ENCODE results near the gene CDKN1A. TPM values are rescaled to one million over a fixed set of nuclear protein-coding genes. Genes with fewer than 3 reads are reported as not detected.

The CDKN1A gene
- total RNA-seq, 1 donor from 2014 or later, result 201 TPM

DNA sequence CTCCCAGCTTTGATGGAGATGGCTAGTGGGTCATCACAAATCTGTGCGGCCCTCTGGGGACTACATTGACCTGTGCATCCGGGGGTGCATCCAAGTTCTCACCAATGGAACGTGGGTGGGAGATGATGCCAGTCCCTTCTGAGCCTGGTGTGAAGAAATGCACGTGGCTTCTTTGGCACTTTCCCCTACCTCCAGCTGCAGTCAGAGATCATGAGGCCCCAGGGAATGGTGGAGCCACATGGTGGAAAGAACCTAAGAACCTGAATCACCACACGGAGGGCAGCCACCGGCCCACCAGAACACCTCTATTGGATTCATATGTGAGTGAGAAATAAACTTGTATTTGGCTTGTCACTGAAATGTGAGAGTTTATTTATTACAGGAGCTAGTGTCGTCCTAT, 9.9 kb upstream of the CDKN1A start:
- TF ChIP-seq, protein P1, sequence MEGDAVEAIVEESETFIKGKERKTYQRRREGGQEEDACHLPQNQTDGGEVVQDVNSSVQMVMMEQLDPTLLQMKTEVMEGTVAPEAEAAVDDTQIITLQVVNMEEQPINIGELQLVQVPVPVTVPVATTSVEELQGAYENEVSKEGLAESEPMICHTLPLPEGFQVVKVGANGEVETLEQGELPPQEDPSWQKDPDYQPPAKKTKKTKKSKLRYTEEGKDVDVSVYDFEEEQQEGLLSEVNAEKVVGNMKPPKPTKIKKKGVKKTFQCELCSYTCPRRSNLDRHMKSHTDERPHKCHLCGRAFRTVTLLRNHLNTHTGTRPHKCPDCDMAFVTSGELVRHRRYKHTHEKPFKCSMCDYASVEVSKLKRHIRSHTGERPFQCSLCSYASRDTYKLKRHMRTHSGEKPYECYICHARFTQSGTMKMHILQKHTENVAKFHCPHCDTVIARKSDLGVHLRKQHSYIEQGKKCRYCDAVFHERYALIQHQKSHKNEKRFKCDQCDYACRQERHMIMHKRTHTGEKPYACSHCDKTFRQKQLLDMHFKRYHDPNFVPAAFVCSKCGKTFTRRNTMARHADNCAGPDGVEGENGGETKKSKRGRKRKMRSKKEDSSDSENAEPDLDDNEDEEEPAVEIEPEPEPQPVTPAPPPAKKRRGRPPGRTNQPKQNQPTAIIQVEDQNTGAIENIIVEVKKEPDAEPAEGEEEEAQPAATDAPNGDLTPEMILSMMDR (IDR thresholded peaks at IDR 0.05), result no peak
- Mint-ChIP-seq H3K9me3 (ENCODE audit: unreplicated experiment) (no peaks in the 10 kb centered on the region), H3K36me3 (ENCODE audit: unreplicated experiment) (no peaks in the 10 kb centered on the region), H3K27ac (ENCODE audit: unreplicated experiment) (no peak overlapping the region), H3K4me3 (ENCODE audit: unreplicated experiment) (no peak overlapping the region), H3K27me3 (ENCODE audit: unreplicated experiment) (no peaks in the 10 kb centered on the region), H3K4me1 (ENCODE audit: unreplicated experiment) (peaks cover 20% of the 10 kb centered on the region)
- DNase-seq (ENCODE audit: extremely low spot score, unreplicated experiment), result no peak

DNA sequence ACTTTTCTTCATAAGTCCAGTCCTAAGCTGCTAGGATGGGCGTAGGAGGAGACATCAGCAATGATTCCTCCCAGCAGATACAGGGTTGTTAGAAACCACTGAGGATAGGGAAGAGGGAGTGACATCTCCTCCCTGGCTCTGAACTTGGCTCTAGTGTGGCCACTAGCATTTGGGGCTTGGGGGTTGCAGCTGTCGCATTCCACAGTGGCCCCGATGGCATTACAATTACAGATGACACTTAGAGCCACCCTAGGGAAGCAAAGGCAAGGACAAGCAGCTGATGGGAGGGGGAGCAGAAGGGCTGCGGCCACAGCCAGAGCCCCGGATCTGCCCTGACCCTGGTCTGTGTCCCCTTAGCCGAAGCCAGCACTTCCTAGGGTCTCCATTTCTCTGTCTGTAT, 9.5 kb upstream of the CDKN1A start:
- Mint-ChIP-seq H3K4me1 (ENCODE audit: unreplicated experiment) (peaks cover 24% of the 10 kb centered on the region), H3K27ac (ENCODE audit: unreplicated experiment) (no peak overlapping the region), H3K36me3 (ENCODE audit: unreplicated experiment) (no peaks in the 10 kb centered on the region), H3K4me3 (ENCODE audit: unreplicated experiment) (no peak overlapping the region), H3K9me3 (ENCODE audit: unreplicated experiment) (no peaks in the 10 kb centered on the region), H3K27me3 (ENCODE audit: unreplicated experiment) (no peaks in the 10 kb centered on the region)
- no peak for DNase-seq (ENCODE audit: extremely low spot score, unreplicated experiment)
- TF ChIP-seq, protein P1 (IDR thresholded peaks at IDR 0.05), result no peak

DNA sequence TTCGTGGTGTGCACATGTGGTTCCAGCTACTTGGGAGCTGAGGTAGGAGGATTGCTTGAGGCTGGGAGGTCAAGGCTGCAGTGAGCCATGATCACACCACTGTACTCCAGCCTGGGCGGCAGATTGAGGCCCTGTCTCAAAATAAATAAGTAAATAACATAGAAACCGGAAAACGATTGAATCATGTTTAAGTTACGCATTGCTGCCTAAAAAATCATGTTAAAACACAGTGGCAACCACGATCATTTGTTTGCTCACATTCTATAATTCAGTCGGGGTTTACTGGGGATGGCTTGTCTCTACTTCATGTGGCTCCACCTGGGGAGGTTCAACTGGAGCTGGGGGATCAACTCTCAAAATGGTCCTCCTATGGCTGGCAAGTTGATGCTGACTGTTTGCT, 8.2 kb upstream of the CDKN1A start:
- Mint-ChIP-seq H3K4me3 (ENCODE audit: unreplicated experiment) (no peak overlapping the region), H3K27me3 (ENCODE audit: unreplicated experiment) (no peaks in the 10 kb centered on the region), H3K36me3 (ENCODE audit: unreplicated experiment) (no peaks in the 10 kb centered on the region), H3K9me3 (ENCODE audit: unreplicated experiment) (no peaks in the 10 kb centered on the region), H3K4me1 (ENCODE audit: unreplicated experiment) (peaks cover 26% of the 10 kb centered on the region), H3K27ac (ENCODE audit: unreplicated experiment) (no peak overlapping the region)
- TF ChIP-seq, protein P1 (IDR thresholded peaks at IDR 0.05), result no peak
- no peak for DNase-seq (ENCODE audit: extremely low spot score, unreplicated experiment)

DNA sequence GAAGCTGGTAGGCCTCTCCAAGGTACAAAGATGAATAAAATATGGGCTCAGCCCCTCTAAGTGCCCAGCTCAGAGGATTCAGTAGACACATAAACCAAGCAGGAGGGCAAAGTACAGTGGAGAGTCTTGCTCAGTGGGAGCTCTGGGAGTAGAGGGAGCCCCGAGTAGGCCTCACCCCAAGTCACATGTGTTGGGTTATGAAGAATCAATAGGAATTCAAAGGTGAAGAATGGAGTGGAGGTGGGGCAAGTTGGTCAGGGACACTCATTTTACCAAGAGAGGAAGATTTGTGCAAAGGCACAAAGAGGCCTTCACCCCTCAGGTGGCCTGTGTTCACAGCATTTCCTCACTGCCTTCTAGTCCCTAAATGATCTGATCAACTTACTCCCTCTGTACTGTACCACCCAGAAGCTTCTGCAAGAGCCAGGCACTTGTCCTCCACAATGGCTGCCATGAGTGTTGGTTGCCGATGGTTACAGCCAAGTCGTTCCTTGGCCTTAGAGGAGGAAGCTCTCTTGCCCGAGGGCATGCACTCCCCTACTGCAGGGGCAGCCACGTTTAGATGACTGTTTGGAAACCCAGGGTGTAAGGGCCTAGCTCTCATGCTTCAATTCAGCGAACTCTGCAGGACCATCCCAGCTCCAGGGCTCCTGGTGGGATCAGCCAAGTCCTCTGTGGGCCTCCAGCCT, 6.7 kb upstream of the CDKN1A start:
- no peaks in the 10 kb centered on the region for H3K27me3 Mint-ChIP-seq (ENCODE audit: unreplicated experiment)
- peaks cover 31% of the 10 kb centered on the region for H3K4me1 Mint-ChIP-seq (ENCODE audit: unreplicated experiment)
- TF ChIP-seq, protein P1 (IDR thresholded peaks at IDR 0.05), result no peak
- no peak overlapping the region for H3K27ac Mint-ChIP-seq (ENCODE audit: unreplicated experiment)
- H3K36me3 Mint-ChIP-seq (ENCODE audit: unreplicated experiment), result no peaks in the 10 kb centered on the region
- DNase-seq (ENCODE audit: extremely low spot score, unreplicated experiment), result no peak
- no peaks in the 10 kb centered on the region for H3K9me3 Mint-ChIP-seq (ENCODE audit: unreplicated experiment)
- H3K4me3 Mint-ChIP-seq (ENCODE audit: unreplicated experiment), result no peak overlapping the region

DNA sequence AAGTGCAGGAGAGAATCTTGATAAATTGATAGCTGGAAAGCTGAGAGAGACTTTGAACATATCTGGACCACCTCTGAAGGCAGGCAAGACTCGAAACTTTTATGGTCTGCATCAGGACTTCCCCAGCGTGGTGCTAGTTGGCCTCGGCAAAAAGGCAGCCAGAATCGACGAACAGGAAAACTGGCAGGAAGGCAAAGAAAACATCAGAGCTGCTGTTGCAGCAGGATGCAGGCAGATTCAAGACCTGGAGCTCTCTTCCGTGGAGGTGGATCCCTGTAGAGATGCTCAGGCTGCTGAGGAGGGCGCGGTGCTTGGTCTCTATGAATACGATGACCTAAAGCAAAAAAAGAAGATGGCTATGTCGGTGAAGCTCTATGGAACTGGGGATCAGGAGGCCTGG, 4.6 kb upstream of the CDKN1A start:
- Mint-ChIP-seq H3K27me3 (ENCODE audit: unreplicated experiment) (no peaks in the 10 kb centered on the region), H3K36me3 (ENCODE audit: unreplicated experiment) (peaks cover 3% of the 10 kb centered on the region), H3K9me3 (ENCODE audit: unreplicated experiment) (no peaks in the 10 kb centered on the region), H3K4me3 (ENCODE audit: unreplicated experiment) (no peak overlapping the region), H3K27ac (ENCODE audit: unreplicated experiment) (no peak overlapping the region), H3K4me1 (ENCODE audit: unreplicated experiment) (peaks cover 37% of the 10 kb centered on the region)
- DNase-seq (ENCODE audit: extremely low spot score, unreplicated experiment), result no peak
- TF ChIP-seq, protein P1 (IDR thresholded peaks at IDR 0.05), result no peak
